ENCODE results near the gene TP53I11. TPM values are rescaled to one million over a fixed set of nuclear protein-coding genes. Genes with fewer than 3 reads are reported as not detected.

Gene TP53I11
- total RNA-seq, 8 experiments from 2014 or later = 2.3 to 51.2 (median 25.2) TPM

DNA sequence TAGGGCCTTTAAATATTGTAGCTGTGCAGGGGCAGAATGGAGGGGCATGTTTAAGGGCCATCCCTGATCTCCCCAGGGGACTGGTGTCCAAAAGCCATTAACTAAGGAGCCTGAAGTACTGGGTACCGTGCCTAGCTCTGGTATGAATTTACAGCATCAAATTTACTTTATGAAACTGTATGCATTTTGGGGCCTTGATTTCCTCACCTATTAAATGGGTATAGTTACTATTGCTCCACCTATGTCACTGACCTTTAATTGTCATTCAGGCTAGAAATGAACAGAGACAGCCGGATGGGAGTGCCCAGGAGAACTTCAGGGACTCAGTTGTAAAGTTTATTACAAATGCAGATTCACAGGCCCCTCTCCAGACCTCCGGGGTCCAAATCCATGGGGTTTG, 11.8 kb upstream of the TP53I11 start:
- Histone ChIP-seq H3K27ac (no peak overlapping the region), H3K4me3 (no peak overlapping the region), H3K4me1 (replicated peaks in 1 of 2) (peaks cover 36 to 51% of the 10 kb centered on the region in 2 donors)
- WGBS, 10 experiments = 33 to 100% (median 69%) methylated on average over 1 to 3 of the region's 3 CpGs; no CpG with 5 or more reads in 4 of the 10 experiments
- ATAC-seq (replicated peaks in 6 of 8) = no peak
- in situ Hi-C loops (cut with MboI; ENCODE audit: low pct_unique_long_range_greater_than_20kb in 2 of 9, low sequenced_read_pairs in 9 of 9, unreplicated experiment in 9 of 9) = no loop called here

DNA sequence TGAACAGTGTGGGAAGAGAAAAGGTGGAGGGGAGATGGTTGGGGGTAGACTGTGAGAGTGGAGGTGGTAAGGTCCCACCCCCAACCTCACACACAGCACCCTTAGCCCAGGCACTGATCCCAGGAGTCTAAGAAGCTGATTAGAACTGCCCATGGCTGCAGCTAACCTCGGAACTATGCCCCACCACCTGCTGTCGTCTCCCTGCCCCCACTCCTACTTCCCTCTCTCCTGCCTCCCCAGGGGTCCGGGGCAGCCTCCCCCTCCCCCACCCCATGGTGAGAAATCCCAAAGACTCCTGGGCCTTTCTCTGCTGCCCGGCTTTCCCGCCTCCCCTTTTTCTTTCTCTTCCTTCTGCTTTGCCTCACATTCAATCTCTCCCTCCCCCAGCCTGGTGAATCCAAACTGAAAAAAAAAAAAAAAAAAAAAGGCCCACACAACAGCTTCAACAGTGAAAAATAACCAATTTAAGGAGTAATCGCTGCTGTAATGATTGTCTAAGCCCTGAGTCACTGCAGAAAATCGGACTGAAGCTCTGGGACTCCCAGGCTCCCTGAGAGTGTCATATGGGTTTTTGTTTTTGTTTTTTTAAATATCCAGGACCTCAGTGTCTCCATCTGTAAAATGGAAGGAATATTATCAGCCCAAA, 9.6 kb upstream of the TP53I11 start:
- H3K27ac ChIP-seq = peak overlapping the region in 1 of 2 donors; percentile 46
- H3K4me3 ChIP-seq = no peak overlapping the region
- WGBS, 10 experiments = 18 to 59% (median 28%) methylated on average over 1 to 4 of the region's 7 CpGs; no CpG with 5 or more reads in 2 of the 10 experiments
- peak in 2 of 8 experiments; percentile 4 to 20 for ATAC-seq (replicated peaks in 6 of 8)
- H3K4me1 ChIP-seq (replicated peaks in 1 of 2) = peaks cover 53 to 73% of the 10 kb centered on the region in 2 donors
- in situ Hi-C loops (cut with MboI; ENCODE audit: low pct_unique_long_range_greater_than_20kb in 2 of 9, low sequenced_read_pairs in 9 of 9, unreplicated experiment in 9 of 9) = no loop called here

DNA sequence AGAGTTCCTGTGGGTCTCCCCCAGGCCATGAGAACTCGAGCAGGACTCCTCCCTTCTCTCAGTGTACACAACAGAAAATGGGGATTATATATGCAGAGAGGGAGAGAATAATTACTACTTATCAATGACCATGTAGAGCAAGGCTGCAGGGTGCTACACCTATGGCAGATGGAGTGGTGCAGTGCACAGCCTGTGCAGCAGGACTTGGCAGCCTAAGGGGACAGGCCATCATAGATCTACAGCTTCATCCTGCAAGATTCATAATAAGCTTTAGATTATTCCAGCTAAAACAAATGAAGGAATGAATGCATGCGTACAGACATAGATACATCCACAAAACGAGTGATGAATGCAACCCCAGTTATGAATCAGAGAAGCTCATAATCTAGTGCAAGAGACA, 8.4 kb upstream of the TP53I11 start:
- ATAC-seq (replicated peaks in 6 of 8) = no peak
- WGBS, 10 experiments = 0 to 100% (median 86%) methylated on average over 1 to 3 of the region's 3 CpGs; no CpG with 5 or more reads in 3 of the 10 experiments
- in situ Hi-C loops (cut with MboI; ENCODE audit: low pct_unique_long_range_greater_than_20kb in 2 of 9, low sequenced_read_pairs in 9 of 9, unreplicated experiment in 9 of 9) = no loop called here
- H3K27ac ChIP-seq = no peak overlapping the region
- H3K4me3 ChIP-seq = no peak overlapping the region
- H3K4me1 ChIP-seq (replicated peaks in 1 of 2) = peaks cover 60 to 77% of the 10 kb centered on the region in 2 donors

DNA sequence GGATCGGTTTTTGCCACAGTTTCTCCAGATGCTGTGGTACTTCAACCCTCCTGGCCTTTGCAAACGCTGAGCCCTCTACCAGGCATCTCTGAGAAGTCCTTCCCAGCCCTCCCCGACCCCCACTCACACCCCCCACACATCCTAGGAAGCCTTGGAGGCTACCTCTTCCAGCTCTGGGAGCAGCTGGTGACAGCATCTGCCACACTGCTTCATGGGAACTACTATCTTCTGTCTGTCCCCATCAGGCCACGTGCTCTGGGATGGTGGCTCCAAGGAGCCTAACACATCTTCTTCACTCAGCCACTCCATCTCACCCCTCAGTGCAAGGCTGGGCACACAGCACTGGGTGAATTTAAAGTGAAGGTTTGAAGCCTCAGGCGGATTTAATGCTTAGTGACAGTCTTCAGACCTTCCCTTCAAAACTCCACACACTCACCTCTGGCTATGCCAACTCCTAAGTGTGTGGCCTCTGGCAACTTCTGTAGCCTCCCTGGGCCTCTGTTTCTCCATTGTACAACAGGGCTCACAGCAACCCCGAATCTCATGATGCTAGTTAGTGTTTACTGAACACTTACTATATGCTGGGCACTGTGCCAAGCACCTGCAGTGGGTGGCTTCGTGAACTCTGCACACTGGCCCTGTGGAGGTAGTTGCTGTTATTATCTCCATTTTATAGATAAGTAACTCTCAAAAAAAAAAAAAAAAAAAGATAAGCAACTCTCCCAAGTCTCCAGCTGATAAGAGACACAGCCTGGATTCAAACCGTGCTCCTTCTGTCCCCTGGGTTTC, 7.3 kb upstream of the TP53I11 start:
- in situ Hi-C loops (cut with MboI; ENCODE audit: low pct_unique_long_range_greater_than_20kb in 2 of 9, low sequenced_read_pairs in 9 of 9, unreplicated experiment in 9 of 9) = no loop called here
- Histone ChIP-seq H3K27ac (peak overlapping the region; percentile 60 to 75), H3K4me3 (no peak overlapping the region), H3K4me1 (replicated peaks in 1 of 2) (peaks cover 60 to 73% of the 10 kb centered on the region in 2 donors)
- WGBS, 10 experiments = 44 to 100% (median 83%) methylated on average over 1 to 4 of the region's 8 CpGs; no CpG with 5 or more reads in 2 of the 10 experiments
- ATAC-seq (replicated peaks in 6 of 8) = no peak

DNA sequence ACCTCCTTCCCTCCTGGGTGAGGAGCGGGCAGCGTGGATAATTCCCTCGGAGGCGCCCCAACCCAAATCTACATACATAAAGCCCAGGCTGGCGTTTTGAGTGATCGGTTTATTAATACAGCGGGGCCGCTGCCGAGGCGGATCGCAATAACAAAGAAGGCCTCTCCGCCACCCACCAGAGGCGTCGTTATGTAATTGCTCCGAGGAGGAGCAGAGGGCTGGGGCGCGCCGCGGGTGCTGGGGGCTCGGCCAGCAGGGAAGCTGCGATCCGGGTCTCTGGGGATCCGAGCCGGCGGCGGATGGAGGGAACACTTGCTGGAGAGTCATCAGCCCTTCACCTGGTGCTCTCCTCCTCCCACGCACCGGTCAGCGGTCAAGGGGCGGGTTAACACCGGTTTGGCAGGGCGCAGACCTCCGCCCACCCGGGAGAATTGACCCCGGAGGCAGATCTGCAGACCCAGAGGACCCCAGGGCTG, 6.4 kb upstream of the TP53I11 start:
- peak in 6 of 8 experiments; percentile 48 to 88 (median 78) for ATAC-seq (replicated peaks in 6 of 8)
- Histone ChIP-seq H3K4me3 (peak overlapping the region in 1 of 5 donors; percentile 6), H3K27ac (peak overlapping the region; percentile 60 to 75), H3K4me1 (replicated peaks in 1 of 2) (peaks cover 58 to 65% of the 10 kb centered on the region in 2 donors)
- WGBS, 10 experiments = 4 to 52% methylated on average over 4 of the region's 35 CpGs; no CpG with 5 or more reads in 8 of the 10 experiments
- in situ Hi-C loops (cut with MboI; ENCODE audit: low pct_unique_long_range_greater_than_20kb in 2 of 9, low sequenced_read_pairs in 9 of 9, unreplicated experiment in 9 of 9) = no loop called here

DNA sequence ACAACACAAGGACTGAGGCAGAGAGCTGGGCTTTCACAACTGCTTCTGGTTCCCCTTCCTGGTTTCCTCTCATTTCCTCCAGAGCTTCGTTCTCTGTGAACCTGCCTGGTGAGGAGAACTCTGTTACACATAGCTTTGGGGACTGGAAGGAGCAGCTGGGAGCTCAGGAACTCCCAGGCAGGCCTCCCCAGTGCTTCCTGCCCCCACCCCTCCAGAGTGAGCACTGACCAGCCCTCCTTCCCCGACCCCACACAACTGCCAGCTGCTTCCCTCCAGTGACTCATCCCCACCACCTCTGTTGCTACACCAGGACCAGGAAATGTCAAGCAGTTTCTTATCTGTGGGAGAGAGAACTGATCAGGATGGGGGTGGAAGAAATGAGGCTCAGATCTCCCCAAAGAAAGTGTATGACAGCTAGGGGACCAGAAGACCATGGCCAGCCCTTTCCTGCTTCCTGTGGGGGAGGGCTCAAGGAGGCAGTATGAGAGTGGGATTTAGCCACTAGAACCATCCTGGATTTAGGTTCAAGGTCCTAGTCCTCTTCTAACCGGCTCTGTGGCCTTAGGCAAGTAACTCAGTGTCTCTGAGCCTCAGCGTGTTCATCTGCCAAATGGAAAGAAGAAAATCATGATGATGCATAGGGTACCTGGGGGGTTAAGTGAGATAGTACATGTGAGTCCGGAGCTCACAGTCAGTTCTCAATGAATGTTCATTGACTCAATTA, 4.5 kb upstream of the TP53I11 start:
- H3K4me1 ChIP-seq (replicated peaks in 1 of 2) = peaks cover 46 to 56% of the 10 kb centered on the region in 2 donors
- ATAC-seq (replicated peaks in 6 of 8) = peak in 7 of 8 experiments; percentile 13 to 75 (median 60)
- WGBS, 10 experiments = 20 to 100% (median 92%) methylated on average over 1 to 3 of the region's 5 CpGs; no CpG with 5 or more reads in 5 of the 10 experiments

DNA sequence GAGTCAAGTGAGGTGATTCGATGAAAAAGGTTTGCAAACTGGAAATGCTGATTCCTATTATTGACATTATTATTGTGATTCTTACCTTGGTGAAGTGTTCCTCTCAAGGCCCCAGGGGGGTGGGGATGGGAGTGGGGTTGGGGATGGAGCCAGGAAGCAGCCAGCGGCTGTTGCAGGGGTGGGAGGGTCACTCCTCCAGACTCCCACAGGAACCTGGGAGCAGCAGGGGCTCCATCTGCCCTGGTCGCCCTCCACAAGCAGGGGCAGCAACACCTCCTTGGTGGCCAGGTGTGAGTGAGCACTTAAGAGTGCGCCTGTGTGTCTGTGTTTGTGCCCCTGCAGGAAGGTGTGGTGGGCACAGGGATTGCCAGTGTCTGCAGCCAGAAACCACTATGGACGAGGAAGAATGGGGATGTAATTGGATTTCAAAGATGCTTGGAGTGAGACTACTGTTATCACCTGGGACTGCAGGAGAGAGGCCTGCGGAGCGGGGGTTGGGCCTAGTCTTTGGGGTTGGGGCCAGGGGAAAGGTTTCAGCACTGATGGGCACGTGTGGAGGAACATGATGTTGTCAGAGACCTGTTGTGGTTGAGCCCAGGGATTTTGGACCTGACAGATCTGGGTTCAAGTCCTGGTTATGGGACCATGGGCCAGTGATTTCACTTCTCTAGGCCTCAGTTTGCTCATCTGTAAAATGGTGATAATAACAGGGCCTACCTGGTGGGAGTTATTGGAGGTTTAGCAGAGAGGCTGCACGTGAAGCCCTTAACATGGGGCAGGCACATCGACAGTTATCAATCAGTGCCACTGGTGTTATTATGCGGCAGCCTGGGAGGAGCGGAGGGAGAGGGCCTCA, 3.6 kb upstream of the TP53I11 start:
- ATAC-seq (replicated peaks in 6 of 8) = no peak
- in situ Hi-C loops (cut with MboI; ENCODE audit: low pct_unique_long_range_greater_than_20kb in 2 of 9, low sequenced_read_pairs in 9 of 9, unreplicated experiment in 9 of 9) = no loop called here
- H3K4me3 ChIP-seq = no peak overlapping the region
- H3K4me1 ChIP-seq (replicated peaks in 1 of 2) = peaks cover 43 to 52% of the 10 kb centered on the region in 2 donors
- 14 to 100% (median 73%) methylated on average over 1 to 5 of the region's 12 CpGs; no CpG with 5 or more reads in 1 of the 10 experiments for WGBS, 10 experiments
- H3K27ac ChIP-seq = peak overlapping the region in 1 of 2 donors; percentile 71

More for the DNA sequence above, 4.5 kb upstream of the TP53I11 start:
- Histone ChIP-seq H3K27ac (peak overlapping the region; percentile 54 to 71), H3K4me3 (no peak overlapping the region)
- in situ Hi-C loops (cut with MboI; ENCODE audit: low pct_unique_long_range_greater_than_20kb in 2 of 9, low sequenced_read_pairs in 9 of 9, unreplicated experiment in 9 of 9) = no loop called here

DNA sequence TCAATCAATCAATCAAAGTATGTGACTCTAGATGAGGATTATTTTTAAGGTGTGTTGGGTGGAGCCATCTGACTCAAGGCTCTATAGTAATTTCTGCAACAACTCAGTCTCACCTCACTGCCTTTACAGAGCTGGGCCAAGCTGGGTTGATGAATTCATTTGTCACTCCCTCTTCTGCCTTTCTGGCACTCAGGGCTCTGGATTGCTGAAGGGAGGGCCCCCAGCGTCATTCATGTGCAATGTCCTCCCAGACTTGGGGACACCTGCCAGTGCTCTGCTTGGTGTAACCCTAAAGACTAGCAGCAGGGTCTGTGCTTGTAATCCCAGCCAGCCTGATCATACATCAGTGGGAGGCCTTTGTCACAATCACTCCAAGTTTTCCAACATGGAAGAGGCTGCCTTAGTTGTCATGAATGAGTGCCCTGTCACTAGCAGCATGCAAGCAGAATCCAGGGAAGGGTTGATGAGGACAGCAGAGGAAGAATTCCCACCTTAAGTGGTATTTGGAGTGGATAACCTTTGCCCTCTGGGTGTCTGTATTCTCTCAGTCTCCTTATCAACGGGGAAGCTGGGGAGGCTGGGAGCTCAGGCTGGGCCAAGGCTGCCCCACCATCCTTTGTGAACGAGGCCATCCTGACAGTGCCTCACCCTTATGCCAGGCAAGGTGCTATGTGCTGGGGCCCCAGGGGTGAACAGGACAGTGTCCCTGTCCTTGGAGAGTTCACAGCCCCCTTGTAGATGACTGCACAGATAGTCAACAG, 2.0 kb upstream of the TP53I11 start:
- Histone ChIP-seq H3K27ac (no peak overlapping the region), H3K4me3 (no peak overlapping the region), H3K4me1 (replicated peaks in 1 of 2) (peaks cover 39 to 50% of the 10 kb centered on the region in 2 donors)
- 0 to 83% (median 38%) methylated on average over 1 of the region's 3 CpGs; no CpG with 5 or more reads in 5 of the 10 experiments for WGBS, 10 experiments
- no peak for ATAC-seq (replicated peaks in 6 of 8)
- in situ Hi-C loops (cut with MboI; ENCODE audit: low pct_unique_long_range_greater_than_20kb in 2 of 9, low sequenced_read_pairs in 9 of 9, unreplicated experiment in 9 of 9) = no loop called here

DNA sequence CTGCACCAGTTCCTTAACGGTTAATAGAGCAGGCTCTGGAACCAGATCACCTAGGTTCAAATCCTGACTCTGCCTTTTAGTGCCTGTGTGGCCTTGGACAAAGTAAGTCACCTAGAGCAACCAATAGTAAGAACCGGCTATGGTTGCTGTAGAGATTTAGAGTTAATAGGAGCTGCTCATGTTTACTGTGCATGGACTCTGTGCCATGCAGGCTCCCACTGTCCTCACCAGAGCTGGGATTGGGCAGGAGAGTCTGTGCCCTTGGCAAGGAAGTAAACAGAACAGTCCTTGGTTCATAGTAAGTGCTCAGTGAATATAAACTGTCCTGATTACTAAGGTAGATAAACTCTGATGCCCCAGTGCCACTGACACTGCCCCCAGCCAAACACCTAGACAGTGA, 1.4 kb upstream of the TP53I11 start:
- no peak overlapping the region for H3K27ac ChIP-seq
- ATAC-seq (replicated peaks in 6 of 8) = no peak
- in situ Hi-C loops (cut with MboI; ENCODE audit: low pct_unique_long_range_greater_than_20kb in 2 of 9, low sequenced_read_pairs in 9 of 9, unreplicated experiment in 9 of 9) = no loop called here
- no peak overlapping the region for H3K4me3 ChIP-seq
- peaks cover 37 to 49% of the 10 kb centered on the region in 2 donors for H3K4me1 ChIP-seq (replicated peaks in 1 of 2)
- 36 to 83% (median 62%) methylated on average over 1 to 2 of the region's 2 CpGs; no CpG with 5 or more reads in 6 of the 10 experiments for WGBS, 10 experiments

DNA sequence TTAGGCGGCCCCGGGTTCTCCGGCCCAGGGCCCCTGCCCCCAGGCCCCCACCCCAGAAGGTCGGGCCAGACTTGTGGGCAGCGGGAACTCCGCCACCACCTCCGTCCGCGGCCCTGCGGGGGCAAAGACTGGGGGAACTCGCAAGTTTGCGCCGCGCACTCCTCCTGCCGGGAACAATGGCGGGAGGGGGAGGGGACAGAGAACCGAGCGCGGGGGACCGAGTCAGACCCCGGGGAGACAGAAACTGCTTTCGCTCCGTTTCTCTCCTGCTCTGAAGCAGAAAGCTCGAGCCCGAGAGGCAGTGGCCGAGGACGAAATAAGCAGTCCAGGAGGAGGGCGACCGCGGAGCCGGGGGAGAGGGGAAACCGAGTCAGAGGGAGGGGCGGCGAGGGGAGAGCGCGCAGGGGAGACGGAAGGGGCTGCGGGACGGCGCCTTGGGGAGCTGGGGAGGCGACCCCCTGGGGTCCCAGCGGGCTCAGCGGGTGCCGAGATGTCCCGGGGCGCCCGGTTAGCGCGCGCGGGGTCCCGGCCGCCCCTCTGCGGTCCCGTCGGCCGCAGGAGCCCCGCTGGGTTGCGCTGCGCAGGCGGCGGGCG, 555 bp downstream of the TP53I11 start:
- in situ Hi-C loops (cut with MboI; ENCODE audit: low pct_unique_long_range_greater_than_20kb in 2 of 9, low sequenced_read_pairs in 9 of 9, unreplicated experiment in 9 of 9) = no loop called here
- WGBS, 10 experiments = no CpG with 5 or more reads among the region's 63 CpGs
- H3K27ac ChIP-seq = peak overlapping the region; percentile 85 to 87
- peak in 6 of 8 experiments; percentile 2 to 17 (median 10) for ATAC-seq (replicated peaks in 6 of 8)
- H3K4me3 ChIP-seq = peak overlapping the region; percentile 58 to 97 (median 72)
- peaks cover 41 to 49% of the 10 kb centered on the region in 2 donors for H3K4me1 ChIP-seq (replicated peaks in 1 of 2)

Data from motor neuron (in vitro differentiated cells).